GM19328 (cell line): ENCODE results near the gene OR8B2.
"Not testable (repeated sequence)": the region's sequence is repeated elsewhere in the genome, so short reads cannot be mapped to it uniquely, and the experiment has no call there.

Experiments used
- ATAC-seq: cut with Tn5 transposase; IDR thresholded peaks from one replicate; pipeline ENCODE4 v1.9.1; 2021; ENCODE audit warnings: mild to moderate bottlenecking, moderate library complexity; ENCODE audit not compliant: unreplicated experiment

Gene OR8B2

GRCh38 chr11:124384399-124384798 lies at the start of gene OR8B2:
Gene OR8B2, minus strand, starts transcription at chr11:124384499. Its CDS starts 1,156 bp downstream, at chr11:124383343.
- ATAC-seq: no peak

DNA sequence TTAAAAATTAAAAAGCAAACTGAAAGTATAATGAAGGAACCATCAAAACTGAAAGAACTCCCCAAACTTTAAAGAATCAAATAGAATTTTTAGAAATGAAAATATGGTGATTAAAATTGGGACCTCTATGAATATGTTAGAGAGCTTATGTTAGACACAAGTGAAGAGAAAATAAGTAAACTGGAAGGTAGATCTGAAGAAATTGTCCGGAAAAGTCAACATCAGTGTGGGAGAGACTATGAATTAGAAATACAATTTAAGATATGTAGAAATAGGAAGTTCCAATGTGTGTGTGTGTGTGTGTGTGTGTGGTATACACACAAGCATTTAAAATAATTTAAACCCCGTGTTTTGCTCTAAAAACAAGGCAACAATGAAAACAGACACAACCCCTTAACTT lies 45.3 kb upstream of the OR8B2 start:
- ATAC-seq: no peak

- no peak for ATAC-seq
Measured at GRCh38 chr11:124424384-124424921, 40.2 kb upstream of the OR8B2 start, which contains the start of gene OR8B4. Gene OR8B4, minus strand, starts transcription at chr11:124424871. Its CDS starts 0 bp downstream, at chr11:124424871.

DNA sequence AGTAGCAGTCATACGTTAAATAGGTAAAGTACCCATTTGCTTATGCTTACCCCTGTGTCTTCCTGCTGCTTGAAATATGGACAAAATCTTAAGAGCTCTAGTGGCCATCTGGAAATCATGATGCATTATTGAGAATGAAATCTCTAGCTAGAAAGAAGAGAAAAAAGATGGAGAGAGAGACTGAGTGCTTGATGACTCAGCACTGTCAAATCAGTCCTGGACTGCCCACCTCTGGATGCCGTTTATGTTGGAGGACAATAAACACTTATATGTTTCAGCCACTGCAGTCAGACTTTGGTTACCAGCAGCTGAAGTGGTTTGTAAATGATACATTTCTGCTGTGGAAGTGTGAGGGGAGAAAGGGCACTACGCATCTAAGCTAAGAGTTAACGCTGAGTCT lies 36.7 kb upstream of the OR8B2 start:
- no peak for ATAC-seq

DNA sequence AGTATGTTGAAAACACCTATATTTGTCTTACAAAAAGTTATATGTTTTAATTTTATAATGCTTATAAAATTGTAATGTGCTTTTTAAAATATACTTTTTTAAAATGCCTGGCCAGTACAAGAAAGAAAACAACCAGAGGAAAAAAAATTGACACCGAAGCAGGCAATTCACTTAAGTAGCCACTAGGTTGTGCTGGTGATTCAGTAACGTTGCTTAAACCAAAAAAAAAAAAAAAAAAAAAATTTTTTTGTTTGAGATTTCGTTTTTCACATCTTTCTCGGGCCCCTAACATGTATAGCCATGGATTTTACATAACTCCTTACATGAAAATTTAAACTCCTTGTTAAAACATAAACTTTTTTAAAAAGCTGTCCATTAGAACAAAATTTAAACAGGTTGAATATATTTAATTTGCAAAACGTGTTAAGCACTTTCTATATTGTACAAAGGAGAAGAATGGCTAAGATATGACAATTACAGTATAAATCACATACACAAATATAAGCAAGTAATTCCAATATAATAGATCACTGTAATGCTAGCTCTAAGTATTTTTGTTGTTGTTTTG lies 31.1 kb upstream of the OR8B2 start:
- no peak for ATAC-seq

DNA sequence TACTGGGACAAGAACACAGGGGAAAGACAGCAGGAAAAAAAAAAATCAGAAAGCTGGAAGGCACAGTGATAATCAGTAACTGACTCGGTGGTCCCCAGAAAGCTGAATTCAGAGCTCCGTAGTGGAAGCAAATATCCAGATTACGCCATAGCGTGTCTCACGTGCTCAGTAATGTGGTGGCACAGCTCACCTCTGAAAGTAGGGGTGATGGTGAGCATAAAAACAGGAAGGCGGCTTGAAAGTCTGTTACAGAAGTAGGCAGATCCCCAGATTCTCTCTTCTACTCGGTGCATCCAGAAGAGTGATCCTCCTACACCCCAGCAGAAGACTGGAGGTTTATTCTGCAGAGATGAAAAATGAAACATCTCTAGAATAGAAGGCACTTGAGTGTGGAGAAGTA lies 25.6 kb upstream of the OR8B2 start:
- no peak for ATAC-seq

- ATAC-seq: no peak
Measured at GRCh38 chr11:124405581-124405980, 21.3 kb upstream of the OR8B2 start.

DNA sequence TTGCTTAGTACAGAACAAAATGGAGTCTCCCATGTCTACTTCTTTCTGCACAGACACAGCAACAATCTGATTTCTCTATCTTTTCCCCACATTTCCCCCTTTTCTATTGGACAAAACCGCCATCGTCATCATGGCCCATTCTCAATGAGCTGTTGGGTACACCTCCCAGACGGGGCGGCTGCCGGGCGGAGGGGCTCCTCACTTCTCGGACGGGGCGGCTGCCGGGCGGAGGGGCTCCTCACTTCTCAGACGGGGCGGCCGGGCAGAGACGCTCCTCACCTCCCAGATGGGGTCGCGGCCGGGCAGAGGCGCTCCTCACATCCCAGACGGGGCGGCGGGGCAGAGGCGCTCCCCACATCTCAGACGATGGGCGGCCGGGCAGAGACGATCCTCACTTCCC lies 18.9 kb upstream of the OR8B2 start:
- not testable (repeated sequence) for ATAC-seq

DNA sequence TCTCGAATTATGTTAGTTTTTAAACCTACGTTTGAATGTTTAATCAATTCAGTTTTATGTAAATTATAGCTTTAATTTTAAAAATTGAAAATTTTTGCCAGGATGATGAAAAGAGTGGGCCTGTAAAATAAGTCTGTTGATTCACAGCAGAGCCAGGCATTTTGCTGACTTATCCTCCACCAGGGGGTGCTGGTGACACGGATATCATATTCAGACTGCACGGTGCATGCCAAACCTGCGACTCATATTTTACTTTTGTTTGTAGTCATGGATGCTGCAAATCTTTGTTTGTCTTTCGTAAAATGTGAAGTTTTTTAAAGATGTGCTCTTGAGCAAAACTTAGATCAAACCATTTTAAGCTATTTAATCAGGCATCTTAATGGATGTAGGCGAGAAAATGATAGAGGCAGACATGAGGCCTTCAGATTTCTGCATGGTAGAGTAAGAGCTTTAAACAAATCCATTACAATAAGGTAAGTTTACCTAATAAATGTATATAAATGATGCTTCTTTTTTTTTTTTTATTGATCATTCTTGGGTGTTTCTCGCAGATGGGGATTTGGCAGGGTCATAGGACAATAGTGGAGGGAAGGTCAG lies 18.1 kb upstream of the OR8B2 start:
- no peak for ATAC-seq

GRCh38 chr11:124398924-124399323 lies 14.6 kb upstream of the OR8B2 start, which contains the start of gene OR8B3:
Gene OR8B3, minus strand, starts transcription at chr11:124399024. Its CDS starts 1,673 bp downstream, at chr11:124397351.
- no peak for ATAC-seq

GRCh38 chr11:124396847-124397246 lies 12.5 kb upstream of the OR8B2 start:
- ATAC-seq: not testable (repeated sequence)

- no peak for ATAC-seq
Measured at GRCh38 chr11:124394408-124394807, 10.1 kb upstream of the OR8B2 start.

- not testable (repeated sequence) for ATAC-seq
Measured at GRCh38 chr11:124382857-124383256, 1.4 kb downstream of the OR8B2 start.

DNA sequence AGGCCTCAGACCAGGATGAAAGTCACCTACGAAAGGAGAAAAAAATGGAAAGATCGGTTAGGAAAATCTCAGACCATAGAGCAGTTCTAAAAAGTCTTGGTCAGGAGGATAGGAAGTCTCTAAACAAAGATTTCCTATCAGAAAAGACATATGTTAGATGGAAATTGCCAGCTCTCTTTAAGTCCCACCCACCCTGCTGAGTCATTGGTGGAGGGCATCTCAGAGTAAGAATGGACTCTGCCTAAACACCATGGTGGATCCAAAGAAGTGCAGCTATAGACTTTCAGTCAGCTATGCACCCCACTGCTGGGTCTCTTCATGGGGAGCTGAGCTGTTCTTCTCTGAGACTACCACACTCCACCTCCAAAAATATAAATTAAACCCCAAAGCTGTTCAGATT lies 3.7 kb downstream of the OR8B2 start:
- no peak for ATAC-seq

- ATAC-seq: no peak
Measured at GRCh38 chr11:124376280-124376679, 8.0 kb downstream of the OR8B2 start.

DNA sequence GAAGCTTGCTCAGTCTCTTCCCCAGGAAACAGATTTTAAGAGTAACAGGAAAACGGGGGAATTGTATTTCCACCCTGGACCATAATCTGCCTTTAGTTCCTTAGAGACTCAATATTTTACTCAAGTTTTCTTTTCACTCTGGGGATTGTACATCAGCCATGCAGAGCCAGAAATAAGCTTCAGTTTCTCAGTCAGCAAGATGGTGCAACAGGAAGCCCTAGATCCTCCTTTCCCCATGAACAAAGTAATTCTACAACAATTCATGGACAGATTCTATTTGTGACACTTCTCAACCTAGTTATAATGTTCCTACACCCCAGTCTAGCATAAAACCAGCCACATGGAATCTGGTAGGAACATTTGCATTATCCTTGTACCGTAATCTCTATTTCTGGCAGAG lies 24.7 kb downstream of the OR8B2 start:
- no peak for ATAC-seq

DNA sequence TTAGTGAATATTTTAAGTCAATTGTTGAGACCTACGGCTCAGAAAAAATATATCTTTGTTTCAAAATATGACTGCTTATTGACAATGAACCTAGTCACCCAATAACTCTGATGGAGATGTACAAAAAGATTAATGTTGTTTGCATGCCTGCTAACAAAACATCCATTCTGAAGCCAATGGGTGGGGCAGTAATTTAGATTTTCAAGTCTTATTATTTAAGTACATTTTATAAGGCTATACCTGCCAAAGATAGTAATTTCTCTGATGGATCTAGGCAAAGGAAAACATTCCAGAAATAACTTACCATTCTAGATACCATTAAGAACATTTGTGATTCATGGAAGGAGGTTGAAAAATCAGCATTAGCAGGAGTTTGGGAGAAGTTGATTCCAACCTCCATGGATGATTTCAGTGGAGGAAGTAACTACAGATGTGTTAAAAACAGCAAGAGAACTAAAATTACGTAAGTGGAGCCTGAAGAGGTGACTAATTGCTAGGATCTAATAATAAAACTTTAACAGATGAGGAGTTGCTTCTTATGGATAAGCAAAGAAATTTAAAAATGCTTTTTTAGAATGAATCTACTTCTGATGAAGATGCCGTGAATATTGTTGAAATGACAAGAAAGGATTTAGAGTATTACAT lies 37.9 kb downstream of the OR8B2 start:
- no peak for ATAC-seq

DNA sequence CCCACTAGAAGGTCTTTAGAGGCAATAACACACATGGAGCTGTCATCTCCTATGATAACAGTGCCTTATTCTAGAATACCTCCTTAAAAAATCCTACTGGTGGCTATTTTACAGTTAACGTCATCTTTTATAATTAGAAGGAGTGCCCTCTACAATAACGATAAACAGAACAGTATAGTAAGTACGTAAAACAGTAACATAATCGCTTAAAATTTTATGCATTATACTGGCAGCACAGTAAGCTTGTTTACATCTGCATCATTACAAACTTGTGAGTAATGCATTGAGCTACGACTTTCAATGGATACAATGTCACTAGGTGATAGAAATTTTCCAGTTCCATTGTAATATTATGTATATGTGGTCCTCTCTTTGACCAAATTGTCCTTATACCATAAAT lies 40.0 kb downstream of the OR8B2 start:
- no peak for ATAC-seq

- no peak for ATAC-seq
Measured at GRCh38 chr11:124340142-124340447, 44.2 kb downstream of the OR8B2 start.

DNA sequence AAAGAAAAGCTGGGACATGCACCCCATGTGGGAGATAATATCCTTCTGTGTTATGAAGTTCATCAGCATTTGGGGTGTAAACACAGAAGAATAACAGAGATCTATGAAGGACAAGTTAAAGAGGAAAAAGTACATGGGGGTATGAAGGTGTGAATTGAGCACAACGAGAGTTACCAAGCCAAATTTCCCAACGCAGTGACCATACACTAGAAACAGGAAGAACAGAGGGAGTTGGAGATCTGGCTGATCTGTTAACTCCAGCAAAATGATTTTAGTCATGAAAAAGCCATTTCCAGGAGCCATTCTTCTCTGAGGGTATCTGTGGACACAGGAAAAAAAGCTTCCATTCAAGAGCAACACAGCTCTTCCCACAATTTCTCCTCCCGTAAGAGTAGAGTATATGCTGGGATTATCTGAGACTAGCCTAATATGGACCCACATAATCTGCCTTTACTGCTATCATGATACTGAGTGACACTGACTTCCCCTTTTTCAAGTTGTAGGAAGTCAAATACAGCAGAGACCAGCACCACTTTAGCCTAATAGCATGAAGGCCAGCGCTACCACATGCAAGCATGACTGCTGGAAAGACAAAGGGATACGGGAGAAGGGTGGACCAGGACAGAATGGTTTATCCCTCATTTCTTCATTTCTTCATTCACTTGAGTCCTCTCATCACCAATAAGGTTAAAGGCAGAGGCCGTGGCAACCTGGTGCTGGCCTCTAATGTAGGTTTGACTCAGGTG lies 44.7 kb downstream of the OR8B2 start:
- ATAC-seq: no peak
